SKM-1 (cell line): Measurements from ENCODE around the gene UPF3A.
"Not testable (repeated sequence)": the region's sequence is repeated elsewhere in the genome, so short reads cannot be mapped to it uniquely, and the experiment has no call there.

Experiments
- DNase-seq: peaks from one replicate; lab custom pipeline; 2025; ENCODE audit not compliant: unreplicated experiment; lab: John Stamatoyannopoulos, UW

Gene UPF3A

GRCh38 chr13:114333881-114334280, 52.5 kb downstream of the UPF3A start:
- DNase-seq: not testable (repeated sequence)

GRCh38 chr13:114334305-114335053, 53.1 kb downstream of the UPF3A start:
- no peak for DNase-seq

- not testable (repeated sequence) for DNase-seq
These were observed 55.1 kb downstream of the UPF3A start for GRCh38 chr13:114336457-114336856.

- DNase-seq: no peak
These were observed 57.6 kb downstream of the UPF3A start for GRCh38 chr13:114338959-114339358.

- DNase-seq: no peak
These were observed 58.6 kb downstream of the UPF3A start for GRCh38 chr13:114339857-114340534.

GRCh38 chr13:114341003-114341777, 59.8 kb downstream of the UPF3A start:
- no peak for DNase-seq

GRCh38 chr13:114347256-114347655, 65.9 kb downstream of the UPF3A start:
- DNase-seq: not testable (repeated sequence)

GRCh38 chr13:114352763-114353162, 71.4 kb downstream of the UPF3A start:
- not testable (repeated sequence) for DNase-seq

GRCh38 chr13:114353382-114353781, 72.0 kb downstream of the UPF3A start:
- not testable (repeated sequence) for DNase-seq
